GM12865 (cell line): ENCODE results near the gene SNORC.

Experiments used
- DNase-seq: peaks from one replicate; pipeline ENCODE4 v3.0.0; 2010; ENCODE audit warnings: low read depth
- H3K4me3 ChIP-seq: 2 replicates; pipeline ENCODE4 v1.5.1; 2011; ENCODE audit warnings: mild to moderate bottlenecking, low read depth, low read length, control low read depth
- TF ChIP-seq, protein P1 (sequence below): IDR thresholded peaks from 2 replicates; pipeline ENCODE4 v1.5.1; 2011; ENCODE audit warnings: low read length, control low read depth, low read depth, inconsistent platforms; ENCODE audit not compliant: insufficient read depth; ENCODE audit errors: missing control alignments

SNORC gene

DNA sequence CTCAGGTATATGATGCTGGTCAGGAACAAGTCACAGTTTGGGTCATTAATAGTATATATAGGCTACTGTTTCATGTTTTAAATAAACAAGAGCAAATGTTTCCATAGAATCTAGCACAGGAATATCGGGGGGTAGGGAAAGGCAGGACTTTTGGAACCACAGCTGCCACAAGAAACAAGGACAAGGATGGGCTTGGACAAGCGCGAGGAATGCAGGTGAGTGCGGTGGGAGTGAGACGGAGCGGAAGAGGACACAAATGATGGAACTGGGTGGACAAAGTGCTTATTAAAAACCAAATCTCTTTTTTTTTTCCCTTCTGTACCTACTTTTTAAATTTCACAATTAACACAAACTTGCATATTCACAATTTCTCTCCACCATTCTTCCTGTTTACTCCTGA lies 49.1 kb downstream of the SNORC start:
- DNase-seq, result no peak
- H3K4me3 ChIP-seq, result no peak overlapping the region
- TF ChIP-seq, protein P1, sequence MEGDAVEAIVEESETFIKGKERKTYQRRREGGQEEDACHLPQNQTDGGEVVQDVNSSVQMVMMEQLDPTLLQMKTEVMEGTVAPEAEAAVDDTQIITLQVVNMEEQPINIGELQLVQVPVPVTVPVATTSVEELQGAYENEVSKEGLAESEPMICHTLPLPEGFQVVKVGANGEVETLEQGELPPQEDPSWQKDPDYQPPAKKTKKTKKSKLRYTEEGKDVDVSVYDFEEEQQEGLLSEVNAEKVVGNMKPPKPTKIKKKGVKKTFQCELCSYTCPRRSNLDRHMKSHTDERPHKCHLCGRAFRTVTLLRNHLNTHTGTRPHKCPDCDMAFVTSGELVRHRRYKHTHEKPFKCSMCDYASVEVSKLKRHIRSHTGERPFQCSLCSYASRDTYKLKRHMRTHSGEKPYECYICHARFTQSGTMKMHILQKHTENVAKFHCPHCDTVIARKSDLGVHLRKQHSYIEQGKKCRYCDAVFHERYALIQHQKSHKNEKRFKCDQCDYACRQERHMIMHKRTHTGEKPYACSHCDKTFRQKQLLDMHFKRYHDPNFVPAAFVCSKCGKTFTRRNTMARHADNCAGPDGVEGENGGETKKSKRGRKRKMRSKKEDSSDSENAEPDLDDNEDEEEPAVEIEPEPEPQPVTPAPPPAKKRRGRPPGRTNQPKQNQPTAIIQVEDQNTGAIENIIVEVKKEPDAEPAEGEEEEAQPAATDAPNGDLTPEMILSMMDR, result no peak

DNA sequence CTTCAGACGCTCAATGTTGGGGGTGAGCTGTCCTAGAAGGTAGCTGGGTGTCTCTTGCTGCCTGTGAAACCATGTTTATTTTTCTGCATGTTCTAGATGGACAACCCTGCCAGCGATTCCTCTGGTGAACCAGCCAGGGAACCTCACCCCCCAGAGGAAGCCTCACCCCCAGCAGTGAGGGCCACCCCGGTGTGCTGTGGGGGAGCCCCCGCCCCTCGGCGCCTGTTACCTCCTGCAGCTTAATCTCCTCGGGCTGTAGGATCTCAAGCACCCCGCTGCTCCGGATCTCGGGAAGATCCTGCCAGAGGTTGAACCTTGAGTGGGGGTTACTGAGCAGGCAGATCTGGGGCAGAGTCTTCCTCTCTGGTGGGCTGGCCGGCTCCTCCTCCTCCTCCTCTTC lies 50.0 kb downstream of the SNORC start:
- no peak for DNase-seq
- TF ChIP-seq, protein P1, result no peak
- H3K4me3 ChIP-seq, result no peak overlapping the region

DNA sequence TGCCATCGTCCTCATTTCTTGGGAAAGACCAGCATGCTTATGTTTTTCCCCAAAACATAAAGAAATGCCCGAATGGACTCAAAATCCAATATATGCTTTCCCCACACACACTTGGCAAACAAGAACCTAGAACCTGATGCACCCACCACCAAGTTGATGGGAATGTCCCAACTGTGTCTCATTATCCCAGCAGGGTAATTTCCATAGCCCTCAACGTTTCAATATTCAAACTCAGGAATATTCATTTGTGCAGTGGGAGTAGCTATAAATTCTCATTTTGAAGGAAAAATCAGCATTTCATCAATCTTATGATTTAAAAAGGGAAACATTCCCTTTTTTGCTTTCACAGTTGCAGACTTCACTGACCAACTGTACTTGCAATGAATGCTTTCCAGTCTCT lies 50.7 kb downstream of the SNORC start:
- no peak overlapping the region for H3K4me3 ChIP-seq
- no peak for DNase-seq
- TF ChIP-seq, protein P1, result no peak

DNA sequence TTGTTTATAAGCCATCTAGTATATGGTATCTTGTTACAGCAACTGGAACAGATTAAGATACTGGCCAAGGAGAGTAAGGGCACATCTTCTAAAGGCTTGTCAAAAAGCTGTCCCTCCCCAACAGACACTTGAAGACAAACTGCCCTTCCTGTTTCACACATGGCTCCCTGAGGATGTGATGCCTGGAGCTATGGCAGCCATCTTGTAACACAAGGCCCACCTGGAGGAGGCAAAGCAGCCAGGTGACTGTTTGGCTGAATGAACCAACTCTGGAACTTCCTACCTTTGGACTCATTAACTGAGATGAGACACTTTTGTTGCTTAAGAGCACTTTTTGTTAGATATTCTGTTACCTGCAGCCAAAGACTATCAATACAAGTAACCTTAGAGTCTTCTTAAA lies 54.4 kb downstream of the SNORC start:
- TF ChIP-seq, protein P1, result no peak
- no peak overlapping the region for H3K4me3 ChIP-seq
- no peak for DNase-seq

DNA sequence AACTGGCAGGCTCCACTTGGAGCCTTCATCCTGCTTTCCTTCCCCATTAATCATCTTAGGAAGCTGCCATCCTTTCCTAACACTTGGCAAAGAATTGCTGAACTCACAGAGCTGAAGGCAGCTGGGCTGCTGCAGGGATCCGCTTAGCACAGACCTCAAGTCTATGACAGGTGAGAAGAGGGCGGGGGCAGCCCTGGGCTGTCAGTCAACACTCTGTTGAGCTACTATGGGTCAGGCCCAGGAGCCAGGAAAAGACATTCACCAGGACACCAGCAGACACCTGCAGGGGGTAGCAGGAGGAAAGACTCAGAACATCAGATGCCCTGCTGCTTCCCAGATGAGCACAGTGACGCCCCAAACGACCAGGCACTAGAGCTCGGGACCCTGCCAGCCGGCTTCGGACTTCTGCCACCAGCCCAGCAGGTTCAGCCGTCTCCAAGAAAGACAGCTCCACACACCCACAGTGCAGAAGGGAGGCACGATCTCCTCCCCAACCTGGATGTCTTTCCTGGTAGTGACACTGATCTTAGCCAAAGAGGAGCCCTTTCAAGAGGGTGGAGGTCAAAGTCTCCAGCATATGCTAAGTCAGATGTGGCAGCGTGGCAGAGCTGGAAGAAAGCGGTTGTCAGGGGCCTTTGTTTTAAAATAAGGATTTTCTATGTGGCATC lies 55.2 kb downstream of the SNORC start:
- TF ChIP-seq, protein P1, result no peak
- DNase-seq, result no peak
- H3K4me3 ChIP-seq, result no peak overlapping the region

DNA sequence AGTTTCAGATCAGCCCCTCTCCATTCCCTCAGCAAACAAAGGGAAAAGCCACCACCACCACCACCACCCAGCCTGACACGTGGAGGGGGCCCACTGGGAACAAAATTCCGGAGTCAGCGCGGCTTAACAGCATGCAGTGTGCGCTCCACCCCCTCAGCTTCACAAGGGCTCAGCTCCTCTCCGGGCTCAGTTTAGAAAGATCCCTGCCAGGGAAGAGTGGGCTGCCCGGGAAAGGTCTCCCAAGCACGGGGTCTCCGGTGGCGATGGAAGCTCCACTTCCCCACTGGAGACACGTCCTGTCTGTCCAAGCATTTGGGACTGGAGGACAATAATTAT lies 55.7 kb downstream of the SNORC start:
- no peak for DNase-seq
- no peak overlapping the region for H3K4me3 ChIP-seq
- TF ChIP-seq, protein P1, result no peak

DNA sequence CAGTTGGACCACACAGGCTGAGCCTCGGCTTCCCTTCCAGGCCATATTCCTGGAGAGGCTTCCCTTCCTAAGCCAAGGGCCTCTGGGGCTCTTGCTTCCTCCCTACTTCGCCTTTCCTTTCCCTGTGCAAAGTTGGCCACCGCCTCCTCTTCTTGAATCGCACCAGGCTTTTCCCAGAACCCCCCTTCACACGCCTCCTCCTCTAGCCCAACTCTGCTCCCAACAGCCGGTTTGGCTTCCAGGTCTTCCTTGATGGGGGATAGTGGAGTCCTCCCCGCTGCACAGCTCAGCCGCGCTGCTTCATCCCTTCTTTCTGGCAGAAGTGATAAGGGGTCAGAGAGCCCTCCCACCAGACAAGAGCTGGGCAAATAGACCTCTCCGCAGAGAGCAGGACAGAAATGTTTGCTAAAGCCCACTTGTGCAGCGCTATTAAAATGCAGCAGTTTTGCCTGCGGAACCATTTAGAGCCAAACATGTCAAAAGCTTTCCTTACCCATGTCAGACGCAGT lies 56.4 kb downstream of the SNORC start:
- DNase-seq, result no peak
- no peak overlapping the region for H3K4me3 ChIP-seq
- TF ChIP-seq, protein P1, result no peak
